ENCODE results near the gene TM2D3. TPM values are rescaled to one million over a fixed set of nuclear protein-coding genes. Genes with fewer than 3 reads are reported as not detected.

Gene TM2D3
- total and polyA plus RNA-seq, 2 donors (not counting 1 experiment from before 2014, with no cell fraction given) = 35.5 to 63.5 TPM

- Mint-ChIP-seq H3K27me3 (no peaks in the 10 kb centered on the region), H3K4me1 (peaks cover 18% of the 10 kb centered on the region), H3K27ac (no peak overlapping the region), H3K9me3 (ENCODE audit: insufficient read depth) (no peaks in the 10 kb centered on the region), H3K4me3 (no peak overlapping the region)
- TF ChIP-seq EZH2 (IDR thresholded peaks at IDR 0.05; ENCODE audit: borderline replicate concordance, insufficient read depth, low read depth, low read length, poor library complexity, severe bottlenecking) = no peak
- no peak for TF ChIP-seq CTCF (IDR thresholded peaks at IDR 0.05)
- DNase-seq = no peak
- H3K27ac ChIP-seq (ENCODE audit: low read length in 2 of 2) = no peak overlapping the region
- ATAC-seq (ENCODE audit: low read depth) = no peak
- H2AFZ ChIP-seq (ENCODE audit: insufficient read depth, low read depth, low read length, poor library complexity, severe bottlenecking) = no peak overlapping the region
- WGBS (ENCODE audit: insufficient coverage) = 96% methylated on average over 3 of the region's 4 CpGs
- H3K9me3 ChIP-seq (ENCODE audit: control extremely low read depth in 1 of 3, control insufficient read depth in 2 of 3, insufficient read depth in 1 of 3, low read length in 2 of 3) = no peaks in the 10 kb centered on the region
- peaks cover 0 to 38% of the 10 kb centered on the region in 2 experiments for H3K36me3 ChIP-seq (replicated peaks in 1 of 2; ENCODE audit: control extremely low read depth in 1 of 2, control insufficient read depth in 1 of 2, extremely low read depth in 1 of 2, insufficient read depth in 2 of 2, low read length in 1 of 2)
- H3K4me2 ChIP-seq (replicated peaks; ENCODE audit: low read depth, low read length, poor library complexity, severe bottlenecking) = no peak overlapping the region
- peaks cover 15% of the 10 kb centered on the region for H3K79me2 ChIP-seq (ENCODE audit: control insufficient read depth, insufficient read depth, low read length)
- peaks cover 17% of the 10 kb centered on the region for H4K20me1 ChIP-seq (ENCODE audit: control insufficient read depth, insufficient read depth, low read length, poor library complexity, severe bottlenecking)
- POLR2A ChIA-PET = no interaction called here
- no peak overlapping the region for H3K9ac ChIP-seq (ENCODE audit: low read length)
- intact Hi-C loops (cut with micrococcal nuclease) = loop anchor here (5.0 kb wide), 1 partner anchor 622 kb away; no protein-coding TSS in a partner anchor
- H3K4me1 ChIP-seq (ENCODE audit: control insufficient read depth in 2 of 2, insufficient read depth in 2 of 2, low read length in 2 of 2) = peaks cover 18 to 19% of the 10 kb centered on the region in 2 donors
- CTCF ChIA-PET = interaction anchor here (0.6 to 6.8 kb wide), 5 partner anchors 14 to 351 kb away, joined by 4 to 159 read pairs (median 4); partner anchors contain the start of gene SNRPA1
- H3K4me3 ChIP-seq (ENCODE audit: control extremely low read depth in 1 of 5, extremely low read depth in 1 of 5, insufficient read depth in 1 of 5, low read depth in 2 of 5, low read length in 4 of 5) = no peak overlapping the region
- H3K27me3 ChIP-seq (replicated peaks in 1 of 4; ENCODE audit: control extremely low read depth in 1 of 4, control insufficient read depth in 3 of 4, insufficient read depth in 4 of 4, low read length in 3 of 4) = no peaks in the 10 kb centered on the region
Measured at GRCh38 chr15:101639667-101640066, 12.5 kb downstream of the TM2D3 start.

- Histone ChIP-seq H3K27ac (ENCODE audit: low read length in 2 of 2) (no peak overlapping the region), H3K36me3 (replicated peaks in 1 of 2; ENCODE audit: control extremely low read depth in 1 of 2, control insufficient read depth in 1 of 2, extremely low read depth in 1 of 2, insufficient read depth in 2 of 2, low read length in 1 of 2) (peaks cover 0 to 24% of the 10 kb centered on the region in 2 experiments), H3K79me2 (ENCODE audit: control insufficient read depth, insufficient read depth, low read length) (peaks cover 15% of the 10 kb centered on the region), H3K27me3 (replicated peaks in 1 of 4; ENCODE audit: control extremely low read depth in 1 of 4, control insufficient read depth in 3 of 4, insufficient read depth in 4 of 4, low read length in 3 of 4) (no peaks in the 10 kb centered on the region), H3K4me1 (ENCODE audit: control insufficient read depth in 2 of 2, insufficient read depth in 2 of 2, low read length in 2 of 2) (peaks cover 18 to 19% of the 10 kb centered on the region in 2 donors), H4K20me1 (ENCODE audit: control insufficient read depth, insufficient read depth, low read length, poor library complexity, severe bottlenecking) (peaks cover 17% of the 10 kb centered on the region), H3K9ac (ENCODE audit: low read length) (no peak overlapping the region), H2AFZ (ENCODE audit: insufficient read depth, low read depth, low read length, poor library complexity, severe bottlenecking) (no peak overlapping the region), H3K4me2 (replicated peaks; ENCODE audit: low read depth, low read length, poor library complexity, severe bottlenecking) (no peak overlapping the region), H3K4me3 (ENCODE audit: control extremely low read depth in 1 of 5, extremely low read depth in 1 of 5, insufficient read depth in 1 of 5, low read depth in 2 of 5, low read length in 4 of 5) (no peak overlapping the region), H3K9me3 (ENCODE audit: control extremely low read depth in 1 of 3, control insufficient read depth in 2 of 3, insufficient read depth in 1 of 3, low read length in 2 of 3) (no peaks in the 10 kb centered on the region)
- 100% methylated on average over 2 of the region's 3 CpGs for WGBS (ENCODE audit: insufficient coverage)
- TF ChIP-seq CTCF (IDR thresholded peaks at IDR 0.05) = no peak
- no peak for TF ChIP-seq EZH2 (IDR thresholded peaks at IDR 0.05; ENCODE audit: borderline replicate concordance, insufficient read depth, low read depth, low read length, poor library complexity, severe bottlenecking)
- Mint-ChIP-seq H3K27ac (no peak overlapping the region), H3K4me1 (peaks cover 18% of the 10 kb centered on the region), H3K4me3 (no peak overlapping the region), H3K27me3 (no peaks in the 10 kb centered on the region), H3K9me3 (ENCODE audit: insufficient read depth) (no peaks in the 10 kb centered on the region)
- CTCF ChIA-PET = interaction anchor here (6.1 to 6.8 kb wide), 2 partner anchors 339 to 349 kb away, joined by 75 to 159 read pairs; partner anchors contain the start of gene SNRPA1
- intact Hi-C loops (cut with micrococcal nuclease) = no loop called here
- ATAC-seq (ENCODE audit: low read depth) = no peak
- POLR2A ChIA-PET = no interaction called here
- no peak for DNase-seq
Measured at GRCh38 chr15:101637919-101638318, 14.3 kb downstream of the TM2D3 start.

All from B cell (primary cell).